ENCODE data around the gene PARN. TPM values are rescaled to one million over a fixed set of nuclear protein-coding genes. Genes with fewer than 3 reads are reported as not detected.

PARN gene
- total and polyA plus RNA-seq, 2 of the 4 experiments (the other 2 are of a cell fraction) = 24.6 to 25.1 TPM

GRCh38 chr16:14668556-14669223 is 38.6 kb upstream of the PARN start:
- Histone ChIP-seq H3K9me1 (ENCODE audit: insufficient read depth, low read length) (0 out of 2 replicates have a peak, but pooled peaks cover 3% of the 10 kb centered on the region), H2AK9ac (replicated peaks; ENCODE audit: low read depth, low read length, poor library complexity) (no peak overlapping the region), H2BK120ac (ENCODE audit: low read depth, low read length) (no peak overlapping the region), H4K8ac (ENCODE audit: low read depth in 2 of 2, low read length in 2 of 2) (no peak overlapping the region), H3K9me3 (ENCODE audit: control insufficient read depth, insufficient read depth, low read length) (no peaks in the 10 kb centered on the region), H3K56ac (ENCODE audit: extremely low read depth, insufficient read depth, low read length) (no peak overlapping the region), H3K27ac (ENCODE audit: insufficient read depth, low read length) (no peak overlapping the region), H2AK5ac (ENCODE audit: low read depth, low read length) (no peak overlapping the region), H3K36me3 (ENCODE audit: control insufficient read depth, insufficient read depth, low read length) (peaks cover 31% of the 10 kb centered on the region), H3K4me2 (ENCODE audit: low read depth, low read length) (no peak overlapping the region), H3K18ac (ENCODE audit: low read depth, low read length) (no peak overlapping the region), H2BK15ac (ENCODE audit: low read depth, low read length) (no peak overlapping the region), H3K14ac (replicated peaks; ENCODE audit: low read depth, low read length) (no peak overlapping the region), H3K4ac (ENCODE audit: low read depth, low read length) (no peak overlapping the region), H3K23ac (ENCODE audit: low read depth, low read length) (no peak overlapping the region), H4K91ac (ENCODE audit: insufficient read depth, low read depth, low read length) (no peak overlapping the region), H3K79me1 (ENCODE audit: low read depth in 1 of 2, low read length in 2 of 2) (no peaks in the 10 kb centered on the region), H3K27me3 (ENCODE audit: control insufficient read depth, insufficient read depth, low read length) (no peaks in the 10 kb centered on the region), H3K4me3 (ENCODE audit: insufficient read depth, low read depth, low read length) (no peak overlapping the region), H3K9ac (ENCODE audit: low read depth, low read length) (no peak overlapping the region), H2BK5ac (ENCODE audit: low read depth, low read length, poor library complexity, severe bottlenecking) (no peak overlapping the region), H4K20me1 (ENCODE audit: insufficient read depth, low read length) (no peaks in the 10 kb centered on the region), H2BK20ac (ENCODE audit: low read depth, low read length) (no peak overlapping the region), H3K4me1 (ENCODE audit: control insufficient read depth, insufficient read depth, low read length) (no peaks in the 10 kb centered on the region), H4K5ac (ENCODE audit: low read depth, low read length) (no peak overlapping the region), H2AFZ (replicated peaks; ENCODE audit: low read length, poor library complexity) (no peak overlapping the region)
- dilution Hi-C loops (cut with HindIII; ENCODE audit: low sequenced_read_pairs, unreplicated experiment) (no loop called here), intact Hi-C loops (cut with micrococcal nuclease) (no loop called here), in situ Hi-C loops (cut with MboI; ENCODE audit: low sequenced_read_pairs) (no loop called here)
- POLR2A ChIA-PET (ENCODE audit: unreplicated experiment) = no interaction called here
- ATAC-seq (ENCODE audit: low read depth) = no peak
- CTCF ChIA-PET = no interaction called here
- no peak for TF ChIP-seq POLR2A (IDR thresholded peaks at IDR 0.05; ENCODE audit: low read depth, low read length)
- TF ChIP-seq RCOR1 (IDR thresholded peaks at IDR 0.05; ENCODE audit: insufficient replicate concordance, low read length) = no peak
- no TSS peak for BruUV-seq (replicated peaks)
- DNase-seq = no peak
- no CpG with 5 or more reads among the region's 7 CpGs for WGBS, 2 experiments (ENCODE audit: extremely low coverage in 2 of 2, insufficient read length in 1 of 2)
